Measurements from ENCODE around the gene ZNF396. TPM values are rescaled to one million over a fixed set of nuclear protein-coding genes. Genes with fewer than 3 reads are reported as not detected.

Gene ZNF396
- total and polyA plus RNA-seq, 9 of the 15 experiments (the other 6 are each of a cell fraction or from before 2014, with no cell fraction given), result 0.73 to 2.3 (median 1.9) TPM

DNA sequence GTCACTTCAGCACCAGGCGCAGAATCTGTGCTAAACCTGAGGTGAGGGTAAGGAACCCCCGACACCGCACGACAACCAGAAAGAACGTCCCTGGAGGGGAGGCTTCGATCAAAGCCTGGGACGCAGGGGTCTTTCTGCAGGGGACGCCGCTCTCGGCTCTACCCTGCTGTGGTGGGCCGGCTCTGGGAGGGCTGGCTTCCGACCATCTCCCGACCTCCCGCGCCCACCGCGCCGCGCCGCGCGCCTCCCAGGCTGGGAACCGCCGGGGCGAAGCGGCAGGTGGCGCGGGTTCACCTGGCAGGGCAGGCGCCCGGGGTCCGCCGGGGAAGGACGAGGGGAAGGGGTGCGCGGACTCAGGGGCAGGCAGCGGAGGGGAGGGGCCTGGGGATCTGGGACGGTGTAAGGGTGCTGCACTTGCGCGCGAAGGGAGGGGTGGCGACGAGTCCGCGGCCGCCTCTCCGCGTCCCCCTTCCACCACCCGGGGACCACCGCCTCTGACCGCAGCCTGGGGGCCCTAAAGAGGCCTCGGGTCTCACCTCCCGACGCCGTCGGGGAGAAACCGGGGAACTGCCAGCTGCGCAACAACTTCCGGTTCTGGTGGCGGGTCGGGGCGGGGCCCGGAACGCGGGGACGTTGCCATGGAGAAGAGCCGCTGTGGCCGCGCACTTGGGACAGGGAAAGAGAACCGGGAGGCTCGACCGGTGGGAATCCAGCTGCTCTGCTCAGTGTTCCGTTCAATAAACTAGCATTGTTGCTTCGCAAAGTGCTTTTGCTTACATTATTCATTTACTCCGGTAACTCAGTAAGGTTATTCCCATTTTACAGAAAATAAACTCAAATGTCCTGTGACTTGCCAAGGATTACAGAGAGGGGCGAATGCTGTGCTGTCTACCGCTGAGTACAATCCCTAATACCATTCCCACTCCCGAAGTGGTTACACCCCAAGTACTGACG is at the start of gene ZNF396 (continued):
- TF ChIP-seq ZBTB11 (CRISPR knock-in tag; IDR thresholded peaks at IDR 0.05) (peak in 2 of 3 experiments; percentile 88 to 97; a peak in 5 of 6 replicates), ZNF212 (CRISPR knock-in tag; IDR thresholded peaks at IDR 0.05) (no peak), NR2F6 (CRISPR knock-in tag; IDR thresholded peaks at IDR 0.05) (0 out of 2 replicates have a peak, but pooled peaks have one; percentile 35), ZNF23 (CRISPR knock-in tag; IDR thresholded peaks at IDR 0.05) (no peak), KHSRP (IDR thresholded peaks at IDR 0.05) (no peak), ARID4B (CRISPR knock-in tag; IDR thresholded peaks at IDR 0.05) (peak; percentile 93), NELFE (IDR thresholded peaks at IDR 0.05; ENCODE audit: insufficient read depth, insufficient read length) (no peak), JUN (IDR thresholded peaks at IDR 0.05; ENCODE audit: borderline replicate concordance, low read depth, low read length) (no peak), JUN (CRISPR knock-in tag; IDR thresholded peaks at IDR 0.05; ENCODE audit: borderline replicate concordance) (no peak), TCF3 (CRISPR knock-in tag; IDR thresholded peaks at IDR 0.05) (peak; percentile 5; the same call in 1 of the 2 replicates), ZBTB7A (IDR thresholded peaks at IDR 0.05; ENCODE audit: borderline replicate concordance, control insufficient read depth, low read depth, low read length) (peak; percentile 68; the same call in 1 of the 2 replicates), ZFP1 (CRISPR knock-in tag; IDR thresholded peaks at IDR 0.05) (no peak), HIVEP1 (CRISPR knock-in tag; IDR thresholded peaks at IDR 0.05) (no peak), RFX5 (IDR thresholded peaks at IDR 0.05; ENCODE audit: low read depth, low read length) (no peak), ESRRA (IDR thresholded peaks at IDR 0.05; ENCODE audit: borderline replicate concordance, low read depth) (peak; percentile 25; the same call in 1 of the 2 replicates), SAP30 (IDR thresholded peaks at IDR 0.05; ENCODE audit: borderline replicate concordance, insufficient read depth, low read depth, low read length, poor library complexity, severe bottlenecking) (peak; percentile 74)
- TF ChIP-seq, protein P1, sequence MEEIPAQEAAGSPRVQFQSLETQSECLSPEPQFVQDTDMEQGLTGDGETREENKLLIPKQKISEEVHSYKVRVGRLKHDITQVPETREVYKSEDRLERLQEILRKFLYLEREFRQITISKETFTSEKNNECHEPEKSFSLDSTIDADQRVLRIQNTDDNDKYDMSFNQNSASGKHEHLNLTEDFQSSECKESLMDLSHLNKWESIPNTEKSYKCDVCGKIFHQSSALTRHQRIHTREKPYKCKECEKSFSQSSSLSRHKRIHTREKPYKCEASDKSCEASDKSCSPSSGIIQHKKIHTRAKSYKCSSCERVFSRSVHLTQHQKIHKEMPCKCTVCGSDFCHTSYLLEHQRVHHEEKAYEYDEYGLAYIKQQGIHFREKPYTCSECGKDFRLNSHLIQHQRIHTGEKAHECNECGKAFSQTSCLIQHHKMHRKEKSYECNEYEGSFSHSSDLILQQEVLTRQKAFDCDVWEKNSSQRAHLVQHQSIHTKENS (CRISPR knock-in tag; IDR thresholded peaks at IDR 0.05), result no peak

Data from K562 (cell line).